OCI-LY1 (cell line): ENCODE measurements around the gene PDCD1LG2.

Experiments used
- H2AFZ ChIP-seq: fragments of 200-600 bp; sonication (generic), shearing (Covaris generic); 2 replicates; pipeline ENCODE4 v1.6.0; 2014; ENCODE audit warnings: antibody characterized with exemption, mild to moderate bottlenecking, low read length
- H3F3A ChIP-seq: fragments of 200-600 bp; sonication (generic), shearing (Covaris generic); 2 replicates; pipeline ENCODE4 v1.6.0; 2014; ENCODE audit warnings: mild to moderate bottlenecking, antibody characterized with exemption, low read length, moderate library complexity; ENCODE audit not compliant: insufficient read depth
- H3K27ac ChIP-seq: fragments of 200-600 bp; sonication (generic); 2 replicates; pipeline ENCODE4 v1.5.1; 2014; ENCODE audit warnings: low read length, mixed run types, mild to moderate bottlenecking, low read depth; ENCODE audit not compliant: poor library complexity, severe bottlenecking
- H3K27me3 ChIP-seq: fragments of 200-600 bp; sonication (generic); 2 replicates; pipeline ENCODE4 v1.6.0; 2014; ENCODE audit warnings: antibody characterized with exemption, mild to moderate bottlenecking, low read length, moderate library complexity; ENCODE audit not compliant: insufficient read depth
- H3K36me3 ChIP-seq: fragments of 200-600 bp; sonication (generic); 2 replicates; pipeline ENCODE4 v1.6.1; 2014; ENCODE audit warnings: mild to moderate bottlenecking, antibody characterized with exemption, low read length, moderate library complexity, mixed read lengths; ENCODE audit not compliant: insufficient read depth
- H3K4me1 ChIP-seq: fragments of 200-600 bp; sonication (generic); 2 replicates; pipeline ENCODE4 v1.5.1; 2014; ENCODE audit warnings: mild to moderate bottlenecking, low read length, moderate library complexity; ENCODE audit not compliant: insufficient read depth, severe bottlenecking
- H3K4me2 ChIP-seq: fragments of 200-600 bp; sonication (generic), shearing (Covaris generic); 2 replicates; pipeline ENCODE4 v1.6.1; 2014; ENCODE audit warnings: low read length
- H3K4me3 ChIP-seq: fragments of 200-600 bp; sonication (generic); 2 replicates; pipeline ENCODE4 v1.5.1; 2014; ENCODE audit warnings: low read length, low read depth, mild to moderate bottlenecking, mixed read lengths; ENCODE audit not compliant: poor library complexity, severe bottlenecking
- H3K79me2 ChIP-seq: fragments of 200-600 bp; shearing (Covaris generic); 2 replicates; pipeline ENCODE4 v1.6.1; 2016; ENCODE audit warnings: mixed run types, low read length, mixed read lengths; ENCODE audit not compliant: insufficient read depth
- H3K9ac ChIP-seq: fragments of 200-600 bp; sonication (generic), shearing (Covaris generic); 2 replicates; pipeline ENCODE4 v1.6.1; 2014; ENCODE audit warnings: mild to moderate bottlenecking, low read length, mixed read lengths
- H3K9me2 ChIP-seq: fragments of 200-600 bp; sonication (generic), shearing (Covaris generic); 2 replicates; pipeline ENCODE4 v1.6.1; 2014; ENCODE audit warnings: low read depth, mild to moderate bottlenecking, low read length, mixed read lengths
- H3K9me3 ChIP-seq: fragments of 200-600 bp; shearing (Covaris generic); 2 replicates; pipeline ENCODE4 v1.6.1; 2014; ENCODE audit warnings: low read length, mixed read lengths
- H4K20me1 ChIP-seq: fragments of 200-600 bp; sonication (generic), shearing (Covaris generic); 2 replicates; pipeline ENCODE4 v1.6.0; 2016; ENCODE audit warnings: mild to moderate bottlenecking, low read length; ENCODE audit not compliant: insufficient read depth
- CTCF ChIP-seq: fragments of 200-600 bp; sonication (generic), shearing (Covaris generic); IDR thresholded peaks from 2 replicates; pipeline ENCODE4 v1.5.1; 2017; ENCODE audit warnings: mild to moderate bottlenecking, antibody characterized with exemption, low read length, moderate library complexity, mixed read lengths
- EZH2 ChIP-seq: fragments of 200-600 bp; sonication (generic), shearing (Covaris generic); IDR thresholded peaks from 2 replicates; pipeline ENCODE4 v1.8.0; 2017; ENCODE audit warnings: borderline replicate concordance, mixed run types, mild to moderate bottlenecking, antibody characterized with exemption, low read length, moderate library complexity, mixed read lengths

The PDCD1LG2 gene

GRCh38 chr9:5512658-5513452, 2.5 kb downstream of the PDCD1LG2 start:
- Histone ChIP-seq H3K9me2 (no peaks in the 10 kb centered on the region), H4K20me1 (no peaks in the 10 kb centered on the region), H3K4me3 (no peak overlapping the region), H3K79me2 (no peaks in the 10 kb centered on the region), H3K4me2 (no peak overlapping the region), H3K36me3 (no peaks in the 10 kb centered on the region), H3K9me3 (no peaks in the 10 kb centered on the region), H2AFZ (no peak overlapping the region), H3F3A (no peaks in the 10 kb centered on the region), H3K27ac (no peak overlapping the region), H3K9ac (no peak overlapping the region), H3K27me3 (no peaks in the 10 kb centered on the region), H3K4me1 (no peaks in the 10 kb centered on the region)
- no peak for TF ChIP-seq CTCF
- TF ChIP-seq EZH2 = no peak

- Histone ChIP-seq H3K36me3 (no peaks in the 10 kb centered on the region), H3K4me3 (no peak overlapping the region), H3K79me2 (no peaks in the 10 kb centered on the region), H3K9ac (no peak overlapping the region), H3F3A (no peaks in the 10 kb centered on the region), H3K9me3 (no peaks in the 10 kb centered on the region), H4K20me1 (no peaks in the 10 kb centered on the region), H3K9me2 (no peaks in the 10 kb centered on the region), H3K4me2 (no peak overlapping the region), H3K27me3 (no peaks in the 10 kb centered on the region), H3K27ac (no peak overlapping the region), H3K4me1 (no peaks in the 10 kb centered on the region), H2AFZ (no peak overlapping the region)
- no peak for TF ChIP-seq EZH2
- no peak for TF ChIP-seq CTCF
Observed at GRCh38 chr9:5513966-5514616, 3.8 kb downstream of the PDCD1LG2 start.

- no peaks in the 10 kb centered on the region for H3K9me3 ChIP-seq
- no peak overlapping the region for H2AFZ ChIP-seq
- H3K79me2 ChIP-seq = no peaks in the 10 kb centered on the region
- TF ChIP-seq CTCF (no peak), EZH2 (no peak)
- no peaks in the 10 kb centered on the region for H4K20me1 ChIP-seq
- no peak overlapping the region for H3K27ac ChIP-seq
- H3K36me3 ChIP-seq = no peaks in the 10 kb centered on the region
- no peaks in the 10 kb centered on the region for H3F3A ChIP-seq
- H3K4me1 ChIP-seq = no peaks in the 10 kb centered on the region
- no peak overlapping the region for H3K4me2 ChIP-seq
- H3K9ac ChIP-seq = no peak overlapping the region
- H3K4me3 ChIP-seq = no peak overlapping the region
- H3K9me2 ChIP-seq = no peaks in the 10 kb centered on the region
- no peaks in the 10 kb centered on the region for H3K27me3 ChIP-seq
Observed at GRCh38 chr9:5514617-5515260, 4.4 kb downstream of the PDCD1LG2 start.
